HG02852 (cell line): ENCODE results near the gene GRHL1.
"Not testable (repeated sequence)": the region's sequence is repeated elsewhere in the genome, so short reads cannot be mapped to it uniquely, and the experiment has no call there.

Experiments used
- ATAC-seq: cut with Tn5 transposase; IDR thresholded peaks from one replicate; pipeline ENCODE4 v1.9.1; 2021; ENCODE audit warnings: mild to moderate bottlenecking, moderate library complexity; ENCODE audit not compliant: unreplicated experiment

The GRHL1 gene

DNA sequence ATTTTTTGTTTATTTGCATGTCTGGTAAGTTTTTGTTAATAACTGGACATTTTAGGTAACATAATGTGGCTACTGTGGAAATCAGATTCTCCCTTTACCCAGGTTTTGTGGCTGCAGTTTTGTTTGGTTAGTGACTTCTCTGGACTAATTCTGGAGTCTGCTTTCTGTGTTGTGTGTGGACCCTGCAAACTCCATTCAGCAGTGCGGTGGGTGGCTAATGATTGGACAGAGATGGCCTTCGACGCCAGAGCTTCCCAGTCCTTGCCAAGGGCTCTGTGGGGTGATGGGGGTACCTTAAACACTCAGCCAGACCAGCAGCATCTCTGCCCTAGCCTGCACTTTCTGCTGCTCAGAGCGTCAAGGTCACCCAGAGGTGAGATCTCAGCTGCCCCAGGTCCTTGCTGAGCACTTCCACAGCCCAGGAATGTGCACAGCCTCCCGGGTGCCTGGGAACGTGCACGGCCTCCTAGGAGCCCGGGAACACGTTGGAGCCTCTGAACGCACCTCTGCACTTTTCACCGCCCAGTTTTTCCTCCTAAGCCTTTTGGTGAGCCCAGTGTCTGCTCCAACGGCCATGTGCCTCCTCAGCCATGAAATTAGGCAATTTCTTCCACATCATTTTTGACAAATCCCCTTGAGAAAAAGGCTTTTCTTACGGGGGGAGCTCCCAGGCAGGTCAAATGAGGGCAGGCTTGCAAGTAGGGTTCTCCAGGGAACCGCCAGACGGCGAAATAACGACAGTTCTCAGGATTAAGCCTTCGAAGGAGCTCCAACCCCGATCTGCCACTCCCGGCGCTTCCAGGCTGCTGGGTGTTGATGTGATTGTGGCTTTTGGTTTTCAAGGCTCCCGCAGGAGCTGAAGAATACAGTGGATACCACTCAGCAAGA, 56.7 kb downstream of the GRHL1 start:
- ATAC-seq = no peak

DNA sequence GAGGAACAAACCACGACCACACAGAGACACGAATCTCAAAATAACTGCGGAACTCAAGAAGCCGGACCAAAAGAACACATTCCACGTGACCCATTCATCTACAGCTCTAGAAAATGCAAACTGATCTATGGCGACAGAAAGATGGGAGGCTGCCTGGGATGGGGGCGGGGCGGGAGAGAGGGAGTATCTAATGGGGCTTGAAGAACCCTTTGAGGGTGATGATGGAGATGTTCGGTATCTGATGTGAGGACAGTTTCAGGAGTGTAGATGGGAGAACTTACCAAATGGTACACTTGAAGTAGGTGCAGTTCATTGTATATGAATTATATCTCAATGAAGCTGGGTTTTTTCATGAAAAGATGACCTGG, 57.3 kb downstream of the GRHL1 start:
- no peak for ATAC-seq

GRCh38 chr2:10009271-10009810, 57.8 kb downstream of the GRHL1 start:
- no peak for ATAC-seq

DNA sequence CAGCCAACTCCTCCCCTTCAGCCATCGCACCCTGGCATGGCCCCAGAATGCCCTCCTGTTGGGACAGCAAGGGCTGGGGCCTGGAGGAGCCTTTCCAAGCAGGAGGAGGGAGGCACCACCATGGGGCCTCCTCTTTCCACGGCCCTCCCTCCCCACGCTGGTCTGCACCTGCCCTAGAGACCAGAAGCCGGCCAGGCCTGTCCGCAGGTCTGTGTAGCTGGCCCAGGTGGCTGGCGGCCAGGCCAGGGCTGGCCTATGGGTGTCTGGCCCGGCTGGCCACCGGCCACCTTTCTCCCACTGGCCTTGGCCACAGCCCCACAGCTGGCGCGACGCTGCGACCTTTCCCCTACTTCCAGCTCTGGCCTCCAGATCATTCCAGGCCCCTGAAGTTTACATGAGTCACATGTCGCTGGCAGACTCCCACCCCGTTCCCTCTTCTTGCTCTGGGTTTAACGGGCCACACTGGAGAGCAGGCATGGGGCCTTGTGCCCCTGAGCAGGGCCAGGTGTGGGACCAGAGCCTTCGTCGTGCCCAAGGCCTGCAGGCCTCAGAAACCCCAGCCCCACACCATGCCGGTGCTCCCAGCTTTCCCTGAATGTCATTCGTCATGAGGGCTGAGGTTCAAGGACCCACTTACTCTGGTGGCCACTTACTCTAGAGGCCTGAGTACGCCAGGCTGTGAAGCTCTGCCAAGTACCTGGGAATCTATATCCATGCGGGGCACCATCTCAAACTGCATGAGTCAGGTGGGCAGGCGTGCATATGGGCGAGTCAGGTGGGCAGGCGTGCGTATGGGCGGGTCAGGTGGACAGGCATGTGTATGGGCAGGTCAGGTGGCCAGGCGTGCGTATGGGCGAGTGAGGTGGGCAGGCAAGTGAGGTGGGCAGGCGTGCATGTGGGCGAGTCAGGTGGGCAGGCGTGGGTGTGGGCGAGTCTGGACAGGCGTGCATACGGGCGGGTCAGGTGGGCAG, 58.6 kb downstream of the GRHL1 start:
- ATAC-seq = no peak

DNA sequence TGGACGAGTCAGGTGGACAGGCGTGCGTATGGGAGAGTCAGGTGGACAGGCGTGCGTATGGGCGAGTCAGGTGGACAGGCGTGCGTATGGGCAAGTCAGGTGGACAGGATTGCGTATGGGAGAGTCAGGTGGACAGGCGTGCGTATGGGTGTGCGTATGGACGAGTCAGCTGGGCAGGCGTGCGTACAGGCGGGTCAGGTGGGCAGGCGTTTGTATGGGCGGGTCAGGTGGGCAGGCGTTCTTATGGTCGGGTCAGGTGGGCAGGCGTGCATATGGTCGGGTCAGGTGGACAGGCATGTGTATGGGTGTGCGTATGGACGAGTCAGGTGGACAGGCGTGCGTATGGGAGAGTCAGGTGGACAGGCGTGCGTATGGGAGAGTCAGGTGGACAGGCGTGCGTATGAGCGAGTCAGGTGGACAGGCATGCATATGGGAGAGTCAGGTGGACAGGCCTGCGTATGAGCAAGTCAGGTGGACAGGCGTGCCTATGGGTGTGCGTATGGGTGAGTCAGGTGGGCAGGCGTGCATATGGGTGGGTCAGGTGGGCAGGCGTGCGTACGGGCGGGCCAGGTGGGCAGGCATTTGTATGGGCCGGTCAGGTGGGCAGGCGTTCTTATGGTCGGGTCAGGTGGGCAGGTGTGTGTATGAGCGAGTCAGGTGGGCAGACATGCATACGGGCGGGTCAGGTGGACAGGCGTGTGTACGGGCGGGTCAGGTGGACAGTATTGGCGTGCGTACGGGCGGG, 59.5 kb downstream of the GRHL1 start:
- ATAC-seq = not testable (repeated sequence)

DNA sequence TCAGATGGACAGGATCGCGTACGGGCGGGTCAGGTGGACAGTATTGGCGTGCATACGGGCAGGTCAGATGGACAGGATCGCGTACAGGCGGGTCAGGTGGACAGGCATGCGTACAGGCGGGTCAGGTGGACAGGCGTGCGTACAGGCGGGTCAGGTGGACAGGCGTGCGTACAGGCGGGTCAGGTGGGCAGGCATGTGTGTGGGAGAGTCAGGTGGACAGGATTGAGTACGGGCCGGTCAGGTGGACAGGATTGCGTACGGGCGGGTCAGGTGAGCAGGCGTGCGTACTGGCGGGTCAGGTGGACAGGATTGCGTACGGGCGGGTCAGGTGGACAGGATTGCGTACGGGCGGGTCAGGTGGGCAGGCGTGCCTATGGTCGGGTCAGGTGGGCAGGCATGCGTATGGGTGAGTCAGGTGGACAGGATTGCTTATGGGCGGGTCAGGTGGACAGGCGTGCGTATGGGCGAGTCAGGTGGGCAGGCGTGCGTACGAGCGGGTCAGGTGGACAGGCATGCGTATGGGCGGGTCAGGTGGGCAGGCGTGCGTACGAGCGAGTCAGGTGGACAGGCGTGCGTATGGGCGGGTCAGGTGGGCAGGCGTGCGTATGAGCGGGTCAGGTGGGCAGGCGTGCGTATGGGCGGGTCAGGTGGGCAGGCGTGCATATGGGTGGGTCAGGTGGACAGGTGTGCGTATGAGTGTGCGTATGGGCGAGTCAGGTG, 60.3 kb downstream of the GRHL1 start:
- ATAC-seq = not testable (repeated sequence)

DNA sequence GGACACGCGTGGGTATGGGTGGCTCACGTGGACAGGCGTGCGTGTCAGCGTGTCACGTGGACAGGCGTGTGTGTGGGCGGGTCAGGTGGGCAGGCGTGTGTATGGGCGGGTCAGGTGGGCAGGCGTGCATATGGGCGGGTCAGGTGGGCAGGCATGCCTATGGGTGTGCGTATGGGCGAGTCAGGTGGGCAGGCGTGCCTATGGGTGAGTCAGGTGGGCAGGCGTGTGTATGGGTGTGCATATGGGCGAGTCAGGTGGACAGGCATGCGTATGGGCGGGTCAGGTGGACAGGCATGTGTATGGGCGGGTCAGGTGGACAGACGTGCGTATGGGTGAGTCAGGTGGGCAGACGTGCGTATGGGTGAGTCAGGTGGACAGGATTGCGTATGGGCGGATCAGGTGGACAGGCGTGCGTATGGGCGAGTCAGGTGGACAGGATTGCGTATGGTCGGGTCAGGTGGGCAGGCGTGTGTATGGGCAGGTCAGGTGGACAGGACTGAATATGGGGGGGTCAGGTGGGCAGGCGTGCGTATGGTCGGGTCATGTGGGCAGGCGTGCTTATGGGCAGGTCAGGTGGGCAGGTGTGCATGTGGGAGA, 61.0 kb downstream of the GRHL1 start:
- not testable (repeated sequence) for ATAC-seq

GRCh38 chr2:10012963-10013461, 61.5 kb downstream of the GRHL1 start:
- ATAC-seq = no peak

DNA sequence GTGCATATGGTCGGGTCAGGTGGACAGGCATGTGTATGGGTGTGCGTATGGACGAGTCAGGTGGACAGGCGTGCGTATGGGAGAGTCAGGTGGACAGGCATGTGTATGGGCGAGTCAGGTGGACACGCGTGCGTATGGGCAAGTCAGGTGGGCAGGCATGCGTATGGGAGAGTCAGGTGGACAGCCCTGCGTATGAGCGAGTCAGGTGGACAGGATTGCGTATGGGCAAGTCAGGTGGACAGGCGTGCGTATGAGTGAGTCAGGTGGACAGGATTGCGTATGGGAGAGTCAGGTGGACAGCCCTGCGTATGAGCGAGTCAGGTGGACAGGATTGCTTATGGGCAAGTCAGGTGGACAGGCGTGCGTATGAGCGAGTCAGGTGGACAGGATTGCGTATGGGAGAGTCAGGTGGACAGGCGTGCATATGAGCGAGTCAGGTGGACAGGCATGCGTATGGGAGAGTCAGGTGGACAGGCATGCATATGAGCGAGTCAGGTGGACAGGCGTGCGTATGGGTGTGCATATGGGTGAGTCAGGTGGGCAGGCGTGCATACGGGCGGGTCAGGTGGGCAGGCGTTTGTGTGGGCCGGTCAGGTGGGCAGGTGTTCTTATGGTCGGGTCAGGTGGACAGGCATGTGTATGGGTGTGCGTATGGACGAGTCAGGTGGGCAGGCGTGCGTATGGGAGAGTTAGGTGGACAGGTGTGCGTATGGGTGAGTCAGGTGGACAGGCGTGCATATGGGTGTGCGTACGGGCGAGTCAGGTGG, 62.3 kb downstream of the GRHL1 start:
- not testable (repeated sequence) for ATAC-seq

DNA sequence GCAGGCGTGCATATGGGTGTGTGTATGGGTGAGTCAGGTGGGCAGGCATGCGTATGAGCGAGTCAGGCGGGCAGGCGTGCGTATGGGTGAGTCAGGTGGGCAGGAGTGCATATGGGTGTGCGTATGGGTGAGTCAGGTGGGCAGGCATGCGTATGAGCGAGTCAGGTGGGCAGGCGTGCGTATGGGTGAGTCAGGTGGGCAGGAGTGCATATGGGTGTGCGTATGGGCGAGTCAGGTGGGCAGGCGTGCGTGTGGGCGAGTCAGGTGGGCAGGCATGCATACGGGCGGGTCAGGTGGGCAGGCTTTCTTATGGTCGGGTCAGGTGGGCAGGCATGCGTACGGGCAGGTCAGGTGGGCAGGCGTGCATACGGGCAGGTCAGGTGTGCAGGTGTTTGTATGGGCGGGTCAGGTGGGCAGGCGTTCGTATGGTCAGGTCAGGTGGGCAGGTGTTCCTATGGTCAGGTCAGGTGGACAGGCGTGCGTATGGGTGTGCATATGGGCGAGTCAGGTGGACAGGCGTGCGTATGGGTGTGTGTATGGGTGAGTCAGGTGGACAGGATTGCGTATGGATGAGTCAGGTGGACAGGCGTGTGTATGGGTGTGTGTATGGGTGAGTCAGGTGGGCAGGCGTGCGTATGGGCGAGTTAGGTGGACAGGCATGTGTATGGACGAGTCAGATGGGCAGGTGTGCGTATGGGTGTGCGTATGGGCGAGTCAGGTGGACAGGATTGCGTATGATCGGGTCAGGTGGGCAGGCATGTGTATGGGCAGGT, 63.1 kb downstream of the GRHL1 start:
- ATAC-seq = no peak

GRCh38 chr2:10015376-10015989, 64.0 kb downstream of the GRHL1 start:
- not testable (repeated sequence) for ATAC-seq

DNA sequence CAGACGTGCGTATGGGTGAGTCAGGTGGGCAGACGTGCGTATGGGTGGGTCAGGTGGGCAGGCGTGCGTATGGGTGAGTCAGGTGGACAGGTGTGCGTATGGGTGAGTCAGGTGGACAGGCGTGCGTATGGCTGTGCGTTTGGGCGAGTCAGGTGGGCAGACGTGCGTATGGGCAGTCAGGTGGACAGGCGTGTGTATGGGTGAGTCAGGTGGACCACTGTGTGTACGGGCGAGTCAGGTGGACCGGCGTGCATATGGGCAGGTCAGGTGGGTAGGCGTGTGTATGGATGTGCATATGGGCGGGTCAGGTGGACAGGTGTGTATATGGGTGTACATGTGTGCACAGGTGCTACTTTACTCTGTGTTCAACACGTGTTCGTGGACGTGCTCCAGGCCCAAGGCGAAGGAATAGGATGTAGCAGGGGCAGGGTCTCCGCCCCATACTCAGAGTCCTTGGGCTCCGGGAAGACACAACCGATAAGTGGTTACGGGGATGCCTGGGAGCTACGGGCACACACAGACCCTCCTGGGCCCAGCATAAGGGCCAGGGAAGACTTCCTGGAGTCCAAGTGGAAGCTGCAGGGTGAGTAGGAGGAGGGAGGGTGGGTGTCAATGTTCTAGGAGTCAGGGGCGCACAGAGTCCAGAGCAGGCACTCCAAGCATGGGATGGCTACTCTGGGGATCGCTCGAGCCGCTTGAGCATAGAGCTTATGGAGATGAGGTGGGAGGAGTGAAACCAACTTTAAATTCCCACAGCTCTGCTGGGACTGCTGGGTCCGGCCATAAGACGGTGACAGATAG, 64.7 kb downstream of the GRHL1 start:
- no peak for ATAC-seq

GRCh38 chr2:10016802-10017258, 65.3 kb downstream of the GRHL1 start:
- no peak for ATAC-seq

DNA sequence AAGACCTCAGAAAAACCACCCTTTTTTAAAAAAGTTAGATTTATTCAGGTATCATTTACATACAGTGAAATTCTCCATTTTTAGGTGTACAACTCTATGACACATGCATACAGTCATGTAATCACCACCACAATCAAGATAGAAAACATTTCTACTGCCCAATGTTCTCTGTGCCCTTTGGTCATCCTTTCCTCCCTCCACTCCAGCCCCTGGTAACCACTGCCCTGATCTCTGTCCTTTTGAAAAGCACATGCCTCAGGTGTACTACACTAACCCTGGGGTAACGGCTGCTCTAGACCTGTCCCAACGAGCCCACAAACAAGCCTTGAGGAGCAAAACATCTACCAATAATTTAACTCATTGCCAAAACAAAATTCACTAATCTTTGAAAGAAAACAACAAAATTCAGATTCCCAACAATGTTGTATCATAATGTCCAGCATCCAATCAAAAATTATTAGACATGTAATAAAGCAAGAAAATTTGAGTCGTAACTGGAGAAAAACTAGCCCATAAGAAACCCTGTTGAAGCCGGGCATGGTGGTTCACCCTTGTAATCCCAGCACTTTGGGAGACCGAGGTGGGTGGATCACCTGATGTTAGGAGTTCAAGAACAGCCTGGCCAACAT, 65.9 kb downstream of the GRHL1 start:
- ATAC-seq = no peak

DNA sequence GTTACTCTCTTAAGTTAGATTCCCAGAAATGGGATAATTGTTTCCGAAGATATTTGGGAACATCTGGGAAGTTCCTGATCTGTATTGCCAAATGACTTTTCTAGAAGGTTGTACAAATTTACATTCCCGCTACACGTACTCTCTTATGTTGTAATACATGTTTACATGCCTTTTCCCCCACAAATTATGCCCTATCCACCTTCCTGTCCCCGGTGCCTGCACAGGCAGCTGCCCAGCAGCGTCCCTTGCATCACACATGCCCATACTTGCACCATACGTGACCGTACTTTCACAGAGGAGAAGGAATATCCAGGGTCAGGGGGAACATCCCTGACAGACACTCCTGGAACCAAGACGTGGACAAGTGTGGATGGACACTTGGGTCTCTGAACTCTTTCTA, 67.7 kb downstream of the GRHL1 start:
- ATAC-seq = no peak
